ENCODE measurements around the gene PIGC.

- TF ChIP-seq CTCF (conservative IDR thresholded peaks at IDR 0.05 in 1 of 2, IDR thresholded peaks at IDR 0.05 in 1 of 2; ENCODE audit: extremely low read depth in 1 of 2, insufficient read depth in 1 of 2, low read depth in 1 of 2, low read length in 2 of 2) (no peak), EZH2 (IDR thresholded peaks at IDR 0.05; ENCODE audit: borderline replicate concordance, low read length) (no peak)
Observed at GRCh38 chr1:172457479-172458130, 13.7 kb upstream of the PIGC start.

Measured in mammary epithelial cell (primary cell).